RPMI7951 (cell line): ENCODE data around the gene GRIK3. TPM values are rescaled to one million over a fixed set of nuclear protein-coding genes. Genes with fewer than 3 reads are reported as not detected.
"Not testable (repeated sequence)": the region's sequence is repeated elsewhere in the genome, so short reads cannot be mapped to it uniquely, and the experiment has no call there.

Experiments
- DNase-seq: peaks from one replicate; pipeline ENCODE4 v3.0.0-alpha.2; 2012; ENCODE audit warnings: low read depth
- total RNA-seq: library from RNA; depleted of rRNA; stranded (reverse); fragments of >200 nt; shearing (Covaris generic); gene quantifications from 2 replicates; pipeline ENCODE4 v1.2.3, GENCODE V29; 2014

GRIK3 gene
- total RNA-seq, 1 experiment from 2014 or later: not detected

DNA sequence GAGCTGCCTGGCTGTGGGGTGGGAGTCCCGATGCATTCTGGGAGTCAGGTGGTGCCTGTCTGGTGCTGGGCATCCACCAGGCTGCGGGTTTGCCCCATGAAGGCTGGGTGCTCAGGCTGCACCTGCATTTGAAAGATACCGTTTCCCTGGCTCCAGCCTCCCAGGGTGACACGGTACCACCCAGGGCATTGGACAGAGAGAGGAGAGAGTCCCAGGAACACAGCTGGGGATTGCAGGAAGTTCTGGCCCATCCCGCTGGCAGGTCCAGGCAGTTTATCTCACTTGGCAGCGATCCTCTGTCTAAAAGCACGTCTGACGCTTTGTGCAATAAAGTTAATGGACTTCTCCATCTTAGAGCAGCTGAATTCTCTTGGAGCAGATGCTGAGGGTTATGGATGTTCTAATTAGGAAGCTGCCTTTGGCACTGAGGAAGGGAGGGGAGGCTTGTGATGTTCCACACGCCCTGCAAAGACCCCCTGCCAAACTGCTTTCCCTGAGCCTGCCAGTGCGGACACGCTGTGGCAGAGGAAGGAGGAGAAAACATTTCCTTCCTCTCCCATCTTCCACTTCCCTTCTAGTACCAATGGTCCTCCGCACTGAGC, 246.9 kb downstream of the GRIK3 start:
- no peak for DNase-seq

DNA sequence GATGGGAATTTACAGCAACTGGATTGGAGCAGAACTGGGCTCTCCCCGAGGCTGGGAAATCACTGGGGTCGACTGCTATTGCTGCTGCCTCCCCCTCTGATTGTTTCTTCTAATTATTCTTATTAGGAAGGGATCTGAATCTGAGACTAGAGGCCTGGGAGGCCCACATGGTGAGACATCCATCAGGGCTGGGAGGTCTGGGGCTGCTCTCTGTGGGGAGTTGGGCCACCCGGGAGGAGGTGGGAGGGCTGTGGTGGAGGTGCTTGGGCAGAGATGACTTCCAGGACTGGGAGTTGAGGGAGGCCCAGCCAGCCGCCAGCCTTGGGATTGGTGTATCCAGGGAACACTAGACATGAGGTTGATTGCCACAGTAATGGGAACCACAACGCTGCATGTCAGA, 247.9 kb downstream of the GRIK3 start:
- DNase-seq: no peak

DNA sequence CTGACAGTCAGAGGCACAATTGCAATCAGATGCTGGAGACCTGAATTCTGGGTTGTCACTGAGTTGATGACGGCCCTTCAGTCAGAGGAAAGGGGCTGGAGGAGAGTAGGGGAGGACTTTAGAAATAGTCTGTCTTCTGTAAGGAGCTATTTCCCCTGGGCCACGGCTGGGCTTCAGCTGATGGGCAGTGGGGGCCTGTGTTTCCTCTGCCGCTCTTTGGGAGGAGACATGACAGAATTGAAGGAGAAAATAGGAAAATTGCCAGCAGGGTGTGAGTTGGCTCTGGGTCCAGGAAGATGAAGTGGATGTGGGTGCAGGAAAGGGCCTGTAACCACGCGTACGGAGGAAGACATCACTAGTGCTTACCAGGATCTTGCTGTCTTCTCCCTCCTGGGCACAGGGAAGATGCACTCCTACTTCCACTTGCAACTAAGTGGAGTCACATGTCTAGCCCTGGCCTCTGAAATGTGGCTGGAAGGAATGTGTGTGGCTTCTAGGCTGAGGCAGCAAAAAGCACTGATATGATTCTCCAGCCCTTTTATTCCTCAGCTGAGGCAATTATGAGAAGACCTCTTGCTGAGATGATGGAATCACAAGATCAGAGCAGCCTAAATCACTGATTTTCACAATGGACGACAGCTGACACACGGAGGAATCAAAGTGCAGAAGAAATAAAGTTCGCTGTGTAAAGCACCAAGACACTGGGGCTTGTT, 250.0 kb downstream of the GRIK3 start:
- DNase-seq: no peak

DNA sequence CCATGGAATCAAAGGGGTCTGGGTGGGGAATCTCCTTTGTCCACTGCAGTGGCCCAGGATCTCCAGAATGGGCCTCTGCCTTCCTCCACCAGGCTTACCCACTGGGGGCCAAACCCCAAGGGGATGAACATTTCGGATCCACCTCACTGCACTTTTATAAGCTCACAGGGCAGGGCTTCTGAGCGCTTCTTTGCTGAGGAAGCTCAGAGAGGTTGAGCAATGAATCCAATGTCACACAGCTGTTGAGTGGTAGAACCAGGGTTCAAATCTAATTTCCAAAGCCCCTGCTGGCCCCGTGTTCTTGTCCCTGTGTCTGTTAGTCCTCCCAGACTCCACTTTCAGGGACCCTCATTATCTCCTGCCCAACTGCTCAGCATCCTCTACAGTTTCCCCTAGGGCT, 250.8 kb downstream of the GRIK3 start:
- DNase-seq: no peak

DNA sequence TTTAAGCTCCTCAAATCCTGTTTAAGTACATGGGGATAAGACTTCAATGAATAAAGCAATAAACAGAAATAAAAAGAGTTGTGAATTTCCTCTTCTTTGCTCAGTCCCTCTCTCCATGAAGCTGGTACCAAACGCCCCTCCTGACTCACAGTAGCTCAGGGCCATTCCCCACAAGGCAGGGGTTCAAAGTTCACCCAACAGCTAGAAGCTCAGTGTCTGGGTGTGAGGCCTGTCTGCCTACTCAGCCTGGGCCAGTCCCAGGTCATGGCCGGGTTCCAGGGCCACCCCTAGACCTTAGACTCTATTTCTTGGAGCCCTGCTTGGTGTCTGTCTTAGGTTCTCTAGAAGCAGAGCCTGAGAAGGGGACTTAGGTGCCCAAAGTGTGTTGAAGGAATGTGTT, 251.5 kb downstream of the GRIK3 start:
- DNase-seq: no peak

DNA sequence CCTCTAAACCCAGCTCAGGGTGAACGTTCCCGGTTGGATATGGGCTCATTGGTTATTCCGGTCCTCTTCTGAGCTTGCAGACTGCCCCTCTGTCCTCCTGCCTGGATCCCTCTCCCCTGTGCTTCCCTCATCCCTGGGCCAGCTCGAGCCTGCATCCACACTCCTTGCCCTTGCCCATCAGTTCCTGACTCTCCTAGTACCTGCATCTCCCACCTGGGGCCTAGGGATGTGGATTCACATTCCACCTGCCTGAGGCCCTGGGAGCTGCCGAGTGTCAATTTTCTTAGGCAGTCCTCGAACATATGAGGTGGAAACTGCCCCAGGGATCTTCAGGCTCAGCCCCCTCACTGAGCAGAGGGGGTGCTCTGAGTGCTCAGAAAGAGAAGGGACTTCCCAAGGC, 252.2 kb downstream of the GRIK3 start:
- no peak for DNase-seq

DNA sequence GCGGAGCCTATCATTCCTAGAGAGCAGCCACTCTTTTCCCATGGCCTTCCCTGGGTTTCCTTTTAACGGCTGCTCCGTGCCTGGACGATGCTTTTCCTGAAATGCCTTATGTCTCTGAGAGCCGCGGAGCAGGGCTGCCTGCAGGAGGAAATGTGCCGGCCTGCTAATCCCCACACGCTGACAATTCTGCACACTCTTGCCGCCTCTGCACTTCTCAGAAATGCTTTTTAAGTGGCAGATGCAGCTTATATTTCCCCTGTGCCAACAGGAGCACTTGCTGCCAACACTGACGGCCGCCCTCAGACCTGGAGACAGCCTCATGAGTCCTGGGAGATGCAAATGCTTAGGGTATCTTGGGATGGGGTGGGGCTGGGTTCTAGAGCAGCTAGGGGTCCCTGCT, 253.2 kb downstream of the GRIK3 start:
- no peak for DNase-seq

DNA sequence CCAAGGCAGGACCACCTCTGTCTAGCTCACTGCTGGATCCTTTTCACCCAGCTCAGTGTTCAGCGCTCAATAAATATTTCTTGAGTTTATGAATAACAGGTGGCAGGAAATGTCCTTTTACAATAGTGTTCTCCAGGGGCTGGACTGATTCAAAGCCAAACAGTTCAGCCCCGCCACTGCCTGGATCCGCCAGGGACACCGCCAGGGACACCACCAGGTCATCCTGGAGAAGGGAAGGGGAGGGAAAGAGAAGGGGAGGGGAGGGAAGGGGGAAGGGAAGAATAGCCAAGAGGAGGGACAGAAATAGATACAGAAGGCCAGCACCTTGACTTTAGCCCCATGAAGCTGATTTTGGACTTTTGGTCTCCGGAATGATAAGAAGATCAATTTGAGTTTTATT, 255.6 kb downstream of the GRIK3 start:
- DNase-seq: no peak

DNA sequence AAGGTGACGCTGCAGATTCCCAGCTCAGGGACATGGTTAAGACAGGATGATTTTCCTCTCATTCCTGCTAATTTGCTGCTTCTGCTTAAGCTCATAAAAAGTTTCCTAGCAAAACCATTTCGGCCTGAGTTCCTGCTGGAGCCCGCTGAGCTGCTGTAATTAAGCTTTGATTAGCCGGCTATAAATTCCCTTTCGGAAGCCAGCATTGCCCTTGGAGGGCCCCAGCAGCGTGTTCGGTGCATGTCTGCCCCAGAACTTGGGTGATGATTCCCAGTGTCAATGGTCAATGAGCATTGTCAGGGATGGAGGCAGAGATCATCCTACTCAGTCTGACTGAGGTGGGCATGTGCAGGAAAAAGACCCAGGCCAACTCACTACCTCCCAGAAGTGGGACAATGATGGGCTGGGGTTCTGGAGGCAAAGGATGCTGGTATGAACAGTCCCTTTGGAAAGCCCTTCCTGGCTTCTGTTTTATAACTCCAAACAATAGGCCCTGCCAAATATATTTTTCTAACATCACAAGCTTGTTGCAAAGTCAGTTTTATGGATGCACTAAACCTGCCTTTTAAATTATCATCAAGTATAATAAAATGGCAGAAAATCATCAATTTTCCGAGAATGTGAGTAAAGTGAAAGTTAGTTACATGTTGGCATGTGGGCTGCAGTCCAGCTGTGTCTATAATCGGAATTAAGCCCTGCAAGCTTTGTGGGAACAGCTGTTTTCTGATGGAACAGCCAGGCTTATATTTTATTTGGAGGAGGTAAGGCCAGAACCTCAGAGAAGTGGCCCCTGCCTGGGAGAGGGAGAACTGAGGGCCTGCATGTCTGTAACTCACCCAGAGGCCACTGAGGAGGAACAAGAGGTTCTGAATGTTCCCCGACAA, 257.1 kb downstream of the GRIK3 start:
- DNase-seq: no peak

DNA sequence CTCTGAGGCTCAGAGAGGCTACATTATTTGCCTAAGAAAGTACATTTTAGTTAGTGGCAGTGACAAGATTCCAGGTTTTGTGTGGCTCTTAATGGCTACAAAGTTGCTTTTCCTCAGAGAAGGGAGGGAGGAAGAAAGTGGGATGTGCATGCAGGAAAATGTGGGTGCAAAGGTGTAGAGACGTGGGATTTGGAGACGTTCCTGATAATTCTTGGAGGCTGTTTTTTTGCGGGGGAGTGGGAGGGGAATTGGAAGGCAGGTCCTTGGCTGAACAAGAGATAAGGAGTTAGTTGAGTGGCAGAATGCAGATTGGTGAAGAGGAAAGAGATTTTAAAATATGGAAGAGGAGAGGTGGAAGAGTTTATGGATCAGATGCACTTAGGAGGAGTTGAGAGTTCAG, 258.1 kb downstream of the GRIK3 start:
- DNase-seq: no peak

DNA sequence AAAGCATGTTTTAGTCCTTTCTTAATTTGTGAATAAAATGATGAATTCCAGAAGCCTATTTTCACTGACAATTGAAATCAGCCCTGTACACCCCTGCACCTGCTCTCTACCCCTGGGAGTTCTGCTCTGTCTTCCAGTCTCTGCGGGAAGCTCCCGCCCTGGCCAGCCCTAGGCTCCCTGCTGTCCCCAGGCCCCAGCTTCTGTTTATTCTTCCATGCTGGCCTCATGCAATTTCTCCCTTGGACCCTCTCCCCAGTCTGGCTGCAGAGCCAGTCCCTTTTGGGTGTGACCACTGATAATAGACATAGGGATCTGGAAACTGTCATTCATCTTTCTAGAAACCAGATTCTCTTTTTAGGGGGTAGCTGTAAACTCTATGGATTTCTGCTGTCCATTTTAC, 258.6 kb downstream of the GRIK3 start:
- no peak for DNase-seq

DNA sequence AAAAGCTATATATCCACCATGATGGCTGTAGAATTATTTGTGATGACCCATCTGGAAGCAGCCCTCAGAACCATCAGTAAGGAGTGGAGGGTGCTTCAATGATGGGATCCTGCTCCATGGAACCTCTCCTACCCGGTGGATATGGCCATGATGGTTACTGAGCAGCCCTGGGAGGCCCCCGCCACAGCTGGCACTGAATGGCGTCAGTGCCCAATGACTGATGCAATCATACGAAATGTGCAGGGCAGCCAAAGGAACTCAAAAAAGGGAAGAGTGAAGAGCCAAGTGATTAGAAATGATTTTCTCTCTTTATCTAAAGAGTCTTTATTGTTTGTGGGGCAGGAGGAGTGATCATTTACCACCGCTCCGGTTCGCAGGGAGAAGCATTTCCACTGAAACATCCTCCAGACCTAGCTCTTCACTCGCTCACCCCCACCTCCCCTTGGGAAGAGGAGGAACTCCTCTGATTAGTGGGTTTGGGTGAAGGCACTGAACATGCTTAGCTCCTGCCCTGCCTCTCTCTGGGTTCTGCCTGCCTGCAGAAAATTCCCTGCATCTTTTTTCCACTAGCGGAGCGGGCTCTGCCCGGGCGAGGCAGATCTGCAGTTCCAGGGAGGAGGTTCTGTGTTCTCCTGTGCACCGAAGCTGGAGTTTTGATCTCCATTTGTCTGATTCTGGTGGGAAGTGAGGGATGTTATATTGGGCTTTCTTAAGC, 260.3 kb downstream of the GRIK3 start:
- no peak for DNase-seq

DNA sequence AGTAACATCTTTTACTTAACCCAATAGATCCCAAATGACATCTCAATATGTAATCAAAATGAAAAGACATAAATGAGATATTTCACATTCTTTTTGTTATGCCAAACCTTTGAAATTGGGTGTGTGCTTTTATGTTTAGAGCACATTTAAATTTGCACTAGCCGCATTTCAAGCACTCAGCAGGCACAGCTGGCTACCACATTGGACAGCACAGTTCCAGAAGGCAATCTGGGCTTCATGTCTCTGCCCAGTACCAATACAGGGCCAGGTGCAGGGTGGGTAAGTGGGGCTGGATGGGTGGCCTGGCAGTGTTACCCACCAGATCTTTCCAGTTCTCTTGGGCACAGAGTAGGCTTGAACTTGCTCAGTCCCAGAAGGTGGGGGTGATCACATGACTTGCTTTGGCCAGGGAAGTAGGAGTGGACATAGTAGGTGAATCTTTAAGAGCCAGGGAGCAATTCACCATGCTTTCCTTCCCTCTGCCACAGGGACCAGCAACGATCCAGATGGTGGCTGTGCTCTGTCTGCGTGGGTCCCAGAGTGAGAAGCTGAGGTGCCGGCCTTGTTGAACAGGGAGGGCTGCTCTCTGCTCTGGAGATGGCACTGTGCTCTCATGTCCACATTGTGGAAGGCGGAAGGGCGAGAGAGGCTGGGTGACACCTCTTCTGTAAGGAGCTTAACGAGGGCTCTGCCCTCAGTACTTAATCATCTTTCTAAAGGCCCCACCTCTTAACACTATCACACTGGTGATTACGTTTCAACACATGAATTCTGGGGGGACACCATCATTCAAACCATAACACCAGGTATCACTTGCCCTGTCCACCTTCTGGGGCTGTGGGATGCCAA, 261.4 kb downstream of the GRIK3 start:
- DNase-seq: no peak

DNA sequence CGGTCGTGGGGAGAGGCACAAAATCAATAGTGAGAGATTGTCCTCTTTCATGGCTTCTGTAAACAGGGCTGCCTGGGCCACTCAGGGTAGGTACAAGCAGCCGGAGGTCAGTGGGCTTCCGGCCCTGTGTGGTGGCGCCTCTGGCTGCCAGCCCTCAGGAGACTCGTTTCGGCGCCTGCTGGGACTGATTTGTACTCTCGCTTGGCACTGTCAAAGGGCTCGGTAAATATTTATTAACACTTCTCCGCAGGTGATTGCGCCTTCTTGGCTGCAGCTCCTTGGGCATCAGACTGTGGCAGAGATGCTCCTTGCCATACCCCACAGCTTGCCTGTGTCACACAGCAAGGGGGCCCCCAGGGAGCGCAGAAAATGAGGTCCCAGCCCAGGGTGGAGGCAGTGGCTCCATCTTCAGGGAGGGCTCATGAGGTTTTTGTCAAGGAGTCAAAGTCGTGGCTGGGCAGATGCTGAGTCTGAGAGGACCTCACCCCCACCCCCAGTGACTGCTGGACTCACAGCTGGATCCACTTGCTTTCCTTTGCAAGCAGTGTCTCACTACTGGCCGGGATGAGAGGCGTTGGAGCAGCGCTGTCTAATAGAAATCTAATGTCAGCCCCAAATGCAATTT, 262.5 kb downstream of the GRIK3 start:
- no peak for DNase-seq

DNA sequence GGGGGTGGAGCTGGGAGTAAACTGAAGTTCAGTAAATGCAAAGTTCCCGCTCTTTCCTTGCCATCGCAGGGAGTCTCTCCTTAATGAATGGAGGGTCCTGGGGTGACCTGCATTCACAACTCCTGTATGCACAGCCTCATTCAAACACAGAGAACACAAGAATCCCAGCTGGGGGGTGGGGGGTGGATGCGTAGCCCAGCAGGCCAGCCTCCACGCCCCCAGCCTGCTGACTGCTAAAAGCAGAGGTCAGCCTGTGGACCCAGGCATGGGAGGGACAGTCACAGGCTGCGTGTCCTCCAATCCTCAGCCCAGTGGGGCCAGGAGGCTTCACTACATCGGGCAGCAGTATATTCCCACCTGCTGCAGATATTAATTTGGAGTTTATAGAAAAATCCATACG, 263.1 kb downstream of the GRIK3 start:
- no peak for DNase-seq

DNA sequence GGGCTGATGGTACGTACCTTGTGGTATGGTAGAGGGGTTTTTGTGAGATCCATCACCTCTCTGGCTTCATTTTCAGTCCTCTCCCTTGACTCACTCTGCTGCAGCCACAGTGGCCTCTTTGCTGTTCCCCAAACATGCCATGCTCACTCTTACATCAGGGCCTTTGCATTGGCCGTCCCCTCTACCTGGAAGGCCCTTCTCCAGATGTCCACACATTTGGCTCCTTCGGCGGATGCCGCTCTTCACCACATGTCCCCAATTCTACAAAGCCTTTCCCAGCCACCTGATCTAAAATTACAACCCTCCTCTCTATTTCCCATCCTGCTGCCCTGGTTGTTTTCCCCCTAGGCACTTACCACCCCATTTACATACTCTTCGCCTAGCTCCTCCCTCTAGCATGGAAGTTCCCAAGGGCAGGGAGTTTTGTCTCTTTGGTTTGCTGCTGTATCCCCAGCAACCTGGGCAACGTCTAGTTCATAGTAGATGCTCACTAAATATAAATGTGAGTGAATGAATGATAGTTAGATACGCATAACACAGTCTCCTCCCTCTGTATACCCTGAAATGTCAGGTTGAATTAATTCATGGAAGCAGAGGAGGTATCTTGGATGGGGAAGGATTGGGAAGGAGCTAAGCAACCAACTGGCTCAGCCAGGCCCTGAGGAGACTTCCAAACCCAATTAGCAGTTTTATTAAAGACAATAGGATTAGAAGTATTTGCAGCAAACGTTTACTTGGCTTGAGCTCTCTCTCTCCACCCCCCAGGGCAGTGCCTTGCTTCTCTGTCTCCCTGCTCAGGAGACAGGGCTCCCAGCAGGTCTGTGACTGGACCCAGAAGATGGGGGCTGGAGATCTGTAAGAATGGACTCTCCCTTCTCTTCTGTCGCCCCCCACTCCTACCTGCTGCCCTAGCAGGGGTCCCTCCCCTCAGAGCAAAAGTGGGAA, 264.2 kb downstream of the GRIK3 start:
- no peak for DNase-seq

DNA sequence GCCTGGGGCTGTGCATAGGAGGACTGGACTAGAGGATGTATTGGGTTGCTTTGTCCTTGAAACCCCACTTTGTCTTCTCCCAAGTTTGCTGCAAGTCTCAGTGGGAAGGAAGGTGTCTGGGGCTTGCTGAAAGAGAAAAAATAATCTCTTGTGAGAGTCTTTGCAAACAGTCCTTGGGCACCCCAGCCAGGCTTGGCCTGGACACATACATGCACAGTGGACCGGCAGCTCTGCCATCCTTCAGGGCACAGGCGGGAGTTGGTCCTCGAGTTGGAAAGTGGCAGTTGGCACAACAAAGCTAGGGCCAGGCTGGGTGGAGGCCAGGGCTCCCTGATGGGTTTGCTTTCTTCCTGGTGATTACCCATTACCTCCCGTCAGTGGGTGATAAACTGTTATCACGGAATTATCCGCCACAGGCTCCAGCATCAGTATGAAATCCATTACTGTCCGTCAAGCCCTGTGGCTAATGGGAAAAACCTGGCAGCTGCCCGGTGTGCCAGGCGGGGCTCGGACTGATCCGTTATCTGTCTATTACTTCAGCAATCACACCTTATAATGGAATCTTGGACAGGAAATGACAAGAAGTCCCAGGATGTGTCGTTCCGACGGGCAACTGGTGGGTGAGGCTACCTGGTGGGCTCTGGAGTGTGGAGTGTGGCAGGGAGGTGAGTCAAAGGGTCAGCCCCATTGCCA, 265.7 kb downstream of the GRIK3 start:
- no peak for DNase-seq

DNA sequence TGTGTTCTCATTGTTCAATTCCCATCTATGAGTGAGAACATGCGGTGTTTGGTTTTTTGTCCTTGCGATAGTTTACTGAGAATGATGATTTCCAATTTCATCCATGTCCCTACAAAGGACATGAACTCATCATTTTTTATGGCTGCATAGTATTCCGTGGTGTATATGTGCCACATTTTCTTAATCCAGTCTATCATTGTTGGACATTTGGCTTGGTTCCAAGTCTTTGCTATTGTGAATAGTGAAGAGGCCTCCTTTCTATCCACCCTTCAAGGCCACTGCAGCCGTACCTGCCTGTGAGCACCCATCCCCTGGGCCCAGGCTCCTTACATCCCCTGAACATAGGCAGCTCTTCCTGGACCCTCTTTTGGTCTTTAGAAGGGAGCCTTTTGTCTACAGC, 266.9 kb downstream of the GRIK3 start:
- not testable (repeated sequence) for DNase-seq

DNA sequence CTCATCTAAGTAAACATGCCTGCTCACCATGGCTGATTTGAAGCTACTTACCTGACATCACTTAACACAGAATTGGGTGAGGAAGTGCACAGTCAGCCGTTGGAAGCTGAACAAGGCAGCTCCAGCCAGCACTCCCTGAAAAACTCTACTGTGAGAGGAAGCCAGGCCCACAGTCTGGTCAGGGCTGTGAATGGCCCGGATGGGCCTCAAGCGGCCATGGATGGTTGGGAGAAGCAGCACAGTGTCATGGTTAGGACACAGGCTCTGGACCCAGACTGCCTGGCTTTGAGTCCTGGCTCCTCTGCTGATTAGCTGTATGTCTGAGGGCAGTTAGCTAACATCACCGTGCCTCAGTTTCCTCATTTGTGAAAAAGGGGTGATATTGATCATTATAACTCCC, 267.8 kb downstream of the GRIK3 start:
- no peak for DNase-seq
